Erythroblast (primary cell): Measurements from ENCODE around the gene PPP2R1B.

Source experiments
- GATA1 ChIP-seq: IDR thresholded peaks from 2 replicates; pipeline ENCODE4 v1.6.1; 2011; ENCODE audit warnings: low read depth, mild to moderate bottlenecking, control low read depth, low read length, moderate library complexity
- POLR2A ChIP-seq: IDR thresholded peaks from 2 replicates; pipeline ENCODE4 v1.6.1; 2011; ENCODE audit warnings: mild to moderate bottlenecking, low read length

DNA sequence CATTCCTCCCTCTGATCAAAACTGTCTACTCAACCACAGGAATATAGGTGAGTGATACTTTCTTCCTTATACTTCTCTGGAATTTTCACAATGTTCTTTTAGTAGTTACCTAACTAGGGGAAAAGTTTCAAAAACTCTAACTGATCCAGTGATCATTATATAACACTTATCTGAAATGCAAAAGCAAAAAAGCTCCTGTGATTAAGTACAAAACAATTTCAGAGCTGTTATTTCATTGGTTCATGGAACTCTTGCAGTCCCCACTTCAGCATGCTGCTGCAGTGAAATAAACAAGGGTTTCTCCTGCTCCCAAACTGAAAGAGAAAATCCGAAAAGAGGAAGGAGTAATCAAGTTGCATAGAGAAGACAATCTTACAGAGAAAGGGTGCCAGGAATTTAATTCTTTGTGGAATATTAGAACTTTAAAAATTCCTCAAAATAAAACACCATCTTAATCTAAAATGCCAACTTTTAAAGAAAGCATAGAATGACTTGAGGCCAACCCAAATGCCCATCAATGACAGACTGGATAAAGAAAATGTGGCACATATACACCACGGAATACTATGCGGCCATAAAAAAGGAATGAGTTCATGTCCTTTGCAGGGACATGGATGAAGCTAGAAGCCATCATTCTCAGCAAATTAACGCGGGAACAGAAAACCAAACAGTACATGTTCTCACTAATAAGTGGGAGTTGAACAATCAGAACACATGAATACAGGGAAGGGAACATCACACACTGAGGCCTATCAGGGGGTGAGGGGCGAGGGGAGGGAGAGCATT lies 20.3 kb downstream of the PPP2R1B start:
- TF ChIP-seq POLR2A (no peak), GATA1 (no peak)
